Measurements from ENCODE around the gene SLC15A1.
"Not testable (repeated sequence)": the region's sequence is repeated elsewhere in the genome, so short reads cannot be mapped to it uniquely, and the experiment has no call there.

Gene SLC15A1

DNA sequence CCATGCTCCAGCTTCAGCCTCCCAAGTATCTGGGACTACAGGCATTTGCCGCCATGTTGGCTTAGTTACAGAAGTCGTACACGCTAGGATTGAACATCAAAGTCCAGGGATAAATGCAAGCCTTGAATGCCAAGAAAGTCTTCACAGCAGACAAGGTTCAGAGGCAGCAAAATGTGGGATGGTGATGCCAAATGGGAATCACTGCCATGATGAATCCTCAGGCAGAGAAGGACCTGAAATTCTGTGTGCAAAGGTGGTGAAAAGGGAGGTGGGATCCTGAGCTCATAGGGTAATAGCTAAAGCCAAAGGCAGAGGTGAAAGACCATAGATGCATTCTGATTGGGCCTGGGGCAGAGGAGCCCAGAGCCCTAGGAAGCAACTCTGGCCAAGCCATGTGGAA lies 96.2 kb downstream of the SLC15A1 start:
- DNase-seq (ENCODE audit: low read depth): no peak

DNA sequence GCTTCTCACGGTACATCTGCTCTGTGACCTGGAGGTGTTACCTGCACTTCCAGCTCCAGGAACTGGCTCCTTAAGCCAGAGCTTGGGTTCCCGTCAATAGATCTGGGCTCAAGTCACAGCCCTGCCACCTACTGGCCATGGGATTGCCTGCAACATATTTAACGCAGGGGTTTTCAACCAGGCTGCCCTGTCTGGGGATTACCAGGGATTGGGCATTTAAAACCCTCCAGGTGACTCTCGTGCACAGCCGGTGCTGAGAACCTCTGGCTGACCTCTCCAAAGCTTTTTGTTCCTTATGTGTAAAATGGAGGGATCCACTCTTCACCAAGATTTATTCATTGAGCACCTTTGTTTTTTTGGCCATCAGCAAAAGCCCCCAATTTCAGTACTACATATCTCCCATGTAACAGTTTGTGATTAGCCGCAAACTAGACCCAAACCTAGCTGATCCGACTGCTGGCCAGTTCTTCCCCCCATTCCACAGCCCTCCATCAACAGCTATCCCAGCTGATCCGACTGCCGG lies 98.9 kb downstream of the SLC15A1 start:
- peak; percentile 46 for DNase-seq (ENCODE audit: low read depth)

DNA sequence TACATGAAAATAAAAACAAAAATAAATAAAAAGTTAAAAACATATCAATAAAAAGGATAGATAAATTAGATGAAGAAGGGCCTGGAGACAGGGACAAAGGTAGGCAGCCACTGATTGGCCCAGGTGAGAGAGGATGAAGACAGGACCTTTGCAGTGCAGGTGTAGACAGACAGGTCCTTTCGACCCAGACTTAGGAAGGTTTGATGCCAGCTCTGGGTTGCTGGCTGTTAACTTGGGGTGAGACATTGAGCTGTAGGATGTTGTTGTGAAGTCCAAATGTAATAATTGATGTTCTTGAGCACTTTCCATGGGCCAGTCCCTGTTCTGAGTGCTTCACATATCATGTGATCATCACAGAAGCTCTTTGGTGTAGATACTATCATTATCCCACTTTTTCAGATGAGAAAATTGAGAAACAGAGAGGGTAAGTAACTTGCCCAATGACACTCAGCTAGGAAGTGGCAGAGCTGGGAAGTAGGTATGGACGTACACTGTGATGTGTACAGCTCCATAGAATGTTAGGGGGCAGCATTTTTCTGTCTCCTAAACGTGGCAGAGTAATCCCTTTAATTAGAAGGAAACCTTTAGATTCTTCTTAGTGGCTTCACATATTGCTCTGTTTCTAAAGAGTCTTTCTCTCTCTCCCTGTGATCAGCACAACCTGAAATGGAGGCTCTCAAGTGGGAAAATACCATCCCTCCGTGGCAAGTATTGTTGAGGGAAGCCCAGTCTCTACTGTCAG lies 99.6 kb downstream of the SLC15A1 start:
- DNase-seq (ENCODE audit: low read depth): no peak

DNA sequence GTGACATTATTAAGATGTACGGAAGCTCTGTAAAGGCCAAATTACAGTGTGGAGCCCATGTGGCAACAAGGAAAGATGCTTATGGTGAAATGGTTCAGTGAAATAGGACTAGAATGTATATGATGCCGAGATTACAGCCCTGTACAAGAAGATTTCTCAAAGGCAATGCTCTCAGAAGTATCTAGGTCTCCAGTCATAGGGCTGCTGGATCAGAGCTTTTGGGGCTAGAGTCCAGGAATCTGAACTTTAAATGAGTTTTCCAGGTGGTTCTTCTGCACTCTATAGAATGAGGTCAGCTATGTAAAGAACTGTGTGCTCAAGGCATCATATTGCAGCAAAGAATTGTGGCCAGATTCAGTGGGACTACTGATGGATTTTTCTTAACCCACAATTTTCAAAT lies 100.2 kb downstream of the SLC15A1 start:
- no peak for DNase-seq (ENCODE audit: low read depth)

DNA sequence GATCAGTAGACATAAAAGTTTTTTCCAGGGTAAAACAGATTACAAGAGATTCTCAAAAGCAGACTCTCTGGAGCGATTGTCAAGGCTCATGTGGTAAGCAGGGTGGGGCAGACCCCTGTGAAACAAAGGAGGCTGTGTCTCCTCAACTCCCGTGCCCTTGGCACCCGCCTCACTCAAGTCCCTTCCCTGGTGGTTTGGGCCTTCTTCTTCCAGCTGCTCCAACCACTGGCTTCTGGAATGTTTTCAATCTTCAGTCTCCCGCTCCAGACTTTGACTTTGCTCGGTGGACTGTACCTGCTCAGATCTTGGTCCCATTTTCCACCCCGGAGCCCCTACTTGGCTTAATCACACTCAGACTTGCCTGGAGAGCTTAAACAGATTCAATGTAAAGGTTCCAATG lies 100.7 kb downstream of the SLC15A1 start:
- DNase-seq (ENCODE audit: low read depth): no peak

DNA sequence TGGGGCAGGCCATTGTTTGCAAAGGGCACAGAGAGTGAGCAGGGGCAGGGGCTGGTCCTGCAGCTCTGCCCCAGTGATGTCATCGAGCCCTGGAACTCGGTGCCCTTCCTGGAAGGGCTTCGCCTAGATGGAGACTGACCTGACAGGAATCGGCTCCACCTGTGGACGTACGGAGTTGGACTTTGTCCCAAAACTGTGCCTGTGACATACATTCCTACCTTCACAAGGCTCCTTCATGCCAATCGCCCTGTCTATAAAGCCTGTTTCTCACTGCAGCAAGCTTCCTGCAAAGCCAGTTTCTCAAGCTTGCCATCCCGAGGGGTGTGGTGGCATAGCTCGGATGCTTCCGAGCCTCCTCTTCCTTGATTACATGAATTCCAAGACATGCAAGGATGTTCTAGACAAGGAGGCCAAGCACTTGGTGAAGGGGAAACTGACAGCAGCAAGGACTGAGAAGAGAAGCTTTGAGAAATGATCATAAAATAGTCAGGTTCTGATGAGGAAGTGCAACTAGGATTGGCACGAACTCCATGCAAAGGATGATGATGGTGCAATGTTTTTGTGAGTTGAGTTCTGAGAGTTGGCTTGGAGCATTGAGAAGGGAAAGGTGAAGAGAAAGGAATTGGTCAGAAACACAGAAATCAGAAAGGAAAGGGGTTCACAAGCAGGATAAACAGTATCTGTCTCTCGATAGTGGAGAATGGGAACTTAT lies 101.9 kb downstream of the SLC15A1 start:
- no peak for DNase-seq (ENCODE audit: low read depth)

DNA sequence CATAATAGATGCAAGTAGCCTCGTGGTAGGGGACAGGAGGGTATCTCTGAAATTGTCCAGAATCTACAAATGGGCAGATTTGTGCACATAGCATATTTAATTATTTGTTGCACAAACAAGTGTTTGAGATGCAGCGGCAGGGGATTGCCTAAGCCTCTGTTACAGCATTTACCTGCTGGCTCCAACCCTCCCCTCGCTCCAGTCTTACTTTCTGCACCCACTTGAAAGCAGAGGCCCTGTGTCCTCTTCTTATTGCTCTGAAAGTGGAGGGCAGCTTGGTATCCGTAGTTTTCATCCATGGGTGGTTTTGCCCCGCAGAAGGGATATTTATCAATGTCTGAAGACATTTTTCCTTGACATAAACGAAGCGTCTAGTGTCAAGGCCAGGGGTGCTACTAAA lies 102.6 kb downstream of the SLC15A1 start:
- DNase-seq (ENCODE audit: low read depth): no peak

DNA sequence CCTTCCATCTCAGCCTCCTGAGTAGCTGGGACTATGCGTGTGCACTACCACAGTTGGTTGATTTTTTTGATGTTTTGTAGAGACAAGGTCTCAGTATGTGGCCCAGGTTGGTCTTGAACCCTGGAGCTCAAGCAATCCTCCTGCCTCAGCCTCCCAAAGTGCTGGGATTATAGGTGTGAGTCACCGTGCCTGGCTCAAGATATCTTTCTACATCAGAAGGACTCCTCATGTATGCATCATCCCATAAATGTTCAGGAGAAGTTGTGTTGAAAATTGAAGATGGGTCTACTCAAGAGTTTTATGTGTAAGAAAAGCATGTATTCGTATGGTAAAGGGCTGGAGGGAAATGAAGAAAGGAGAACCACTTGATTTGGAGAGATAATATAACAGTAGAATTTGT lies 103.8 kb downstream of the SLC15A1 start:
- DNase-seq (ENCODE audit: low read depth): no peak

DNA sequence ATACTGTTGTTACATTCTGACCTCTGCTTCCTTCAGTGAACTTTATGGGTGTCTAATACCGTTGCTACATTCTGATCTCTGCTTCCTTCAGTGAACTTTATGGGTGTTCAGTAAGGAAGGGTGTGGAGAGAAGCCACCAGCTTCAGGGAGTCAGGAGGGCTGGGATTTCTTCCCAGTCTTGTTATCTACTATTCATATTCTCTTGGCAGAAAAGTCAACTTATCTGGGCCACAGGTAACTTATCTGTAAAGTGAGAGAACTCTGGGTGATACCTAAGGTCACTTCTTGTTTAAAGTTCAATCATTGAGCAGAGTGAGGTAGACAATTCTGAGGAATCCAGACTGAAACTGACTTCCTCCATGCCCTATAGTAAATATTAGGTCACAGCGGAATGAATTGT lies 104.3 kb downstream of the SLC15A1 start:
- no peak for DNase-seq (ENCODE audit: low read depth)

DNA sequence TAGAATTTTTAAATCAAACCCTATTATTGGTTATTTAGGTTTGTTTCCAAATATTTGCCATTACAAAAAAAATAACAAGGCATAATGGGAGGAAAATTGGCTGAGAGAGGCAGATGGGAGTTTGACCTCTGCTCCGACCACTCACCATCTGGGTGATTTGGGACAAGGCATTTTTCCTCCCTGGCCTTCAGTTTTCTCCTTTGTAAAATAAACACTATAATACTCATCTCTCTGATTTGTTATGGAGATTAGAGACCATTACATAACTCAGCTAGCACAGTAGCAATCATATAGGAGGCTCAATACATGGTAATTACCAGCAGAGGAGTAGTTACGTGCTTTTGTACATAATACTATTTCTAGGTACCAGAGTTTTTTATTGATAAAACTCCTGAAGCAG lies 105.4 kb downstream of the SLC15A1 start:
- no peak for DNase-seq (ENCODE audit: low read depth)

DNA sequence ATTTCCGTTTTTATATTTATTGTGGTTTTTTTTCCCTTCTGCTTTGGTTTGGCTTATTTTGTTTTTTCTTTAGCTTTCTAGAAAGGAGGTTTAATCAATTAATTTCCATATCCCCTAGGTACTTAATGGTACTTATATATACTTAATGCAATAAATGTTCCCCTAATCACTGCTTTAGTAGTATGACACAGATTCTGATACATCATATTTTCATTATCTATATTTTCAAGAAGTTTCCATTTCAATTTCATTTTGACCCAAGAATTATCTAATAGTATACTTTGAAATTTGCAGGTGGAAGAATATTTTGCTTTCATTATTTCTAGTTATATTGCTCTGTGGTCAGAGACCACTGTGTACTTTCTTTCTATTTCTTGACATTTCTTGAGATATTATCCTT lies 109.0 kb downstream of the SLC15A1 start:
- DNase-seq (ENCODE audit: low read depth): no peak

DNA sequence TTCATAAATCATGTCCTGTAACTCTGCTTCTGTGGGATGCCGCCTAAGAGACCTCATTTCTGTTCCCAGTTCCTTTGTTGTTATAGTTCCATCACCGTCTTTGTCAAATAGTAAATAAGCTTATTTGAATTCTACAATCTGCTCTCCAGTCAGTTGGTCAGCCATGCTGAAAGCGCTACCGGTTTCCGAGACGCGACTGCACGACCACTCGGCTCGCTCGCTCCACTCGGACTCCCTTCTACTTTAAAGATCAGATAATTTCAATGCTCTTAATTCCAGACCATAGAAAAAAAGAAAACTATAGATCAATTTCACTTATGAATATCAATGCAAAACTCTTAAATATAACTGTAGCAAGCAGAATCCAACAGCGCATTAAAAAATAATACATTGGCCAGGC lies 111.4 kb downstream of the SLC15A1 start:
- no peak for DNase-seq (ENCODE audit: low read depth)

DNA sequence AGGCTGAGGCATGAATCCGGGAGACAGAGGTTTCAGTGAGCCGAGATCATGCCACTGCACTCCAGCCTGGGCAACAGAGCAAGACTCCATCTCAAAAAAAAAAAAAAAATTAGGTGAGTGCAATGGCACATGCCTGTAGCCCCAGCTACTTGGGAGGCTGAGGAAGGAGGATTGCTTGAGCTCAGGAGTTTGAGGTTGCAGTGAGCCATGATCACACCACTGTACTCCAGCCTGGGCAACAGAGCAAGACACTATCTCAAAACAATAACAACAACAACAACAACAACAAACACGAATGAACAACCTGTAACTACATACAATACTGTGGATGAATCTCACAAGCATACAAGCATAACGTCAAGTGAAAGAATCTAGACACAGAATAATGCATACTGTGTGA lies 112.7 kb downstream of the SLC15A1 start:
- not testable (repeated sequence) for DNase-seq (ENCODE audit: low read depth)

DNA sequence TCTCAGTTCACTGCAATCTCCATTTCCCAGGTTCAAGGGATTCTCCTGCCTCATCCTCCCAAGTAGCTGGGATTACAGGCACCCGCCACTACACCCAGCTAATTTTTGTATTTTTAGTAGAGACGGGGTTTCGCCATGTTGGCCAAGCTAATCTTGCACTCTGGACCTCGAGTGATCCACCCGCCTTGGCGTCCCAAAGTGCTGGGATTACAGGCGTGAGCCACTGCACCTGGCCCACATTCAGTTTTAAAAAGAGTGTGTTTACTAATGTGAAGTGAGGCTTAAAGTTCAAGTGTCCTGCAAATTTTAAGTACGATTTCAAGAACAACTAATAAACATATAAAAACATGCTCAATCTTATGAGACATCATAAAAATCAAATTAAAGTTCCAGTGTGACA lies 114.1 kb downstream of the SLC15A1 start:
- not testable (repeated sequence) for DNase-seq (ENCODE audit: low read depth)
